GM19099 (cell line): ENCODE data around the gene MRPL34.
A peak's percentile ranks its signal among the peaks of the same experiment; 100 is the strongest.

ENCODE experiments used
- POLR2A ChIP-seq: IDR thresholded peaks from 3 replicates; pipeline ENCODE4 v1.6.1; 2011; ENCODE audit warnings: low read depth; ENCODE audit not compliant: insufficient read length; ENCODE audit errors: extremely low read depth

The MRPL34 gene

GRCh38 chr19:17305517-17306284 lies at the start of gene MRPL34:
MRPL34 (plus strand) TSS chr19:17305872; CDS start chr19:17305893, 21 bp downstream.
- peak; percentile 72 for TF ChIP-seq POLR2A

- TF ChIP-seq POLR2A = no peak
Observed at GRCh38 chr19:17256130-17256529, 49.5 kb upstream of the MRPL34 start.

GRCh38 chr19:17259118-17259780 lies 46.4 kb upstream of the MRPL34 start:
- TF ChIP-seq POLR2A = no peak

- TF ChIP-seq POLR2A = no peak
Observed at GRCh38 chr19:17259934-17260333, 45.7 kb upstream of the MRPL34 start.

GRCh38 chr19:17260842-17261325 lies 44.8 kb upstream of the MRPL34 start:
- no peak for TF ChIP-seq POLR2A

- no peak for TF ChIP-seq POLR2A
Observed at GRCh38 chr19:17262557-17262956, 43.1 kb upstream of the MRPL34 start.

GRCh38 chr19:17263712-17264640 lies 41.7 kb upstream of the MRPL34 start:
- TF ChIP-seq POLR2A = no peak

GRCh38 chr19:17264641-17264979 lies 41.1 kb upstream of the MRPL34 start, which contains the start of gene USHBP1:
USHBP1 (minus strand) TSS chr19:17264745; CDS start chr19:17264299, 446 bp downstream.
- TF ChIP-seq POLR2A = no peak

- TF ChIP-seq POLR2A = no peak
Observed at GRCh38 chr19:17266026-17266425, 39.6 kb upstream of the MRPL34 start.

- TF ChIP-seq POLR2A = peak; percentile 53
Observed at GRCh38 chr19:17266589-17266974, 39.1 kb upstream of the MRPL34 start.

GRCh38 chr19:17266975-17267788 lies 38.5 kb upstream of the MRPL34 start, which contains the start of gene BABAM1:
BABAM1 (plus strand) TSS chr19:17267443; CDS start chr19:17268807, 1,364 bp downstream.
- peak; percentile 78 for TF ChIP-seq POLR2A

- TF ChIP-seq POLR2A = no peak
Observed at GRCh38 chr19:17268754-17269153, 36.9 kb upstream of the MRPL34 start.

GRCh38 chr19:17275441-17276175 lies 30.1 kb upstream of the MRPL34 start:
- no peak for TF ChIP-seq POLR2A

- no peak for TF ChIP-seq POLR2A
Observed at GRCh38 chr19:17279436-17279835, 26.2 kb upstream of the MRPL34 start.
